GM12892 (cell line): Measurements from ENCODE around the gene MARCHF10.

Source experiments
- POLR2A ChIP-seq: IDR thresholded peaks from 2 replicates; pipeline ENCODE4 v1.6.1; 2011; ENCODE audit warnings: low read depth, low read length, control low read depth
- POLR2AphosphoS5 ChIP-seq: IDR thresholded peaks from 2 replicates; pipeline ENCODE4 v1.6.1; 2011; ENCODE audit warnings: low read depth, low read length, control low read depth

- TF ChIP-seq POLR2A (no peak), POLR2AphosphoS5 (no peak)
Measured at GRCh38 chr17:62705778-62706597, 102.1 kb downstream of the MARCHF10 start.
